KMS-11 (cell line): Measurements from ENCODE around the gene CALML5.

ENCODE experiments used
- H2AFZ ChIP-seq: fragments of 200-600 bp; sonication (generic); 2 replicates; pipeline ENCODE4 v1.6.1; 2016; ENCODE audit warnings: antibody characterized with exemption, mixed run types, low read depth
- H3K27ac ChIP-seq: fragments of 200-600 bp; sonication (generic); 2 replicates; pipeline ENCODE4 v1.6.1; 2016; ENCODE audit warnings: mild to moderate bottlenecking, mixed run types
- H3K27me3 ChIP-seq: fragments of 200-600 bp; sonication (generic); 2 replicates; pipeline ENCODE4 v1.6.1; 2017; ENCODE audit warnings: mild to moderate bottlenecking, low read depth, mixed run types, moderate library complexity; ENCODE audit not compliant: insufficient read depth
- H3K36me3 ChIP-seq: fragments of 200-600 bp; sonication (generic); 2 replicates; pipeline ENCODE4 v1.6.1; 2017; ENCODE audit warnings: mild to moderate bottlenecking, mixed run types; ENCODE audit not compliant: insufficient read depth
- H3K4me1 ChIP-seq: fragments of 200-600 bp; sonication (generic); 2 replicates; pipeline ENCODE4 v1.6.1; 2016; ENCODE audit warnings: mild to moderate bottlenecking, low read depth, mixed run types; ENCODE audit not compliant: poor library complexity, severe bottlenecking
- H3K4me2 ChIP-seq: fragments of 200-600 bp; sonication (generic); 2 replicates; pipeline ENCODE4 v1.7.0; 2016; ENCODE audit warnings: mild to moderate bottlenecking, mixed run types
- H3K4me3 ChIP-seq: fragments of 200-600 bp; sonication (generic); IDR thresholded peaks from 2 replicates; pipeline ENCODE4 v1.6.1; 2017; ENCODE audit warnings: low read depth, low read length, mixed read lengths; ENCODE audit not compliant: insufficient read depth
- H3K79me2 ChIP-seq: fragments of 200-600 bp; sonication (generic); 2 replicates; pipeline ENCODE4 v1.6.1; 2016; ENCODE audit warnings: low read depth, mixed run types; ENCODE audit not compliant: insufficient read depth
- H3K9ac ChIP-seq: fragments of 200-600 bp; sonication (generic); 2 replicates; pipeline ENCODE4 v1.6.1; 2016; ENCODE audit warnings: mild to moderate bottlenecking, mixed run types
- H4K20me1 ChIP-seq: fragments of 200-600 bp; sonication (generic); 2 replicates; pipeline ENCODE4 v1.6.1; 2016; ENCODE audit warnings: mild to moderate bottlenecking, mixed run types; ENCODE audit not compliant: insufficient read depth
- TF ChIP-seq, protein P1 (sequence below): fragments of 200-600 bp; sonication (generic); conservative IDR thresholded peaks from 2 replicates; pipeline ENCODE4 v1.6.1; 2017; ENCODE audit warnings: low read depth, mild to moderate bottlenecking, antibody characterized with exemption, low read length, moderate library complexity, mixed read lengths

Gene CALML5

DNA sequence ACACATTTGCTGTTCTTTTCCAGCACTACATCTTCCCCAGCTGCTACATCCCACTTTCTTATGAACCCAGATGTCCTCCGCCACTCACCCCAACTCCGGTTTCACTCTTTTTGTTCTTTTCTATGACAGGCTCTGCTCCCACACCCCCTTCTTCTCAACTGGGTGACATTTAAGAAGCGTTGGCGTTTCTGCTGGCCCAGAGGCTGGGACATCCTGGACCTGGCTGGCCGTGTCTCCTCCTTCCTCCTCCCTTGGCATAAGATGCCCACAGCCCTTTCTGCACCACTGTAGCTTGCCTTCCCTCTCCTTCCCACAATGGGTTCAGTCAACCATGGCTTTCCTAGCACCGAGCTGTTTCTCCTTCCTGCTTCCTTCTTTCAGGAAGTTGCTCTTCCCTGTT is 9.4 kb upstream of the CALML5 start:
- no peaks in the 10 kb centered on the region for H3K4me1 ChIP-seq
- no peak overlapping the region for H2AFZ ChIP-seq
- H3K27ac ChIP-seq: no peak overlapping the region
- no peak overlapping the region for H3K4me2 ChIP-seq
- no peaks in the 10 kb centered on the region for H4K20me1 ChIP-seq
- no peaks in the 10 kb centered on the region; the same call in 1 of the 2 replicates for H3K27me3 ChIP-seq
- no peaks in the 10 kb centered on the region for H3K36me3 ChIP-seq
- no peaks in the 10 kb centered on the region for H3K79me2 ChIP-seq
- TF ChIP-seq, protein P1, sequence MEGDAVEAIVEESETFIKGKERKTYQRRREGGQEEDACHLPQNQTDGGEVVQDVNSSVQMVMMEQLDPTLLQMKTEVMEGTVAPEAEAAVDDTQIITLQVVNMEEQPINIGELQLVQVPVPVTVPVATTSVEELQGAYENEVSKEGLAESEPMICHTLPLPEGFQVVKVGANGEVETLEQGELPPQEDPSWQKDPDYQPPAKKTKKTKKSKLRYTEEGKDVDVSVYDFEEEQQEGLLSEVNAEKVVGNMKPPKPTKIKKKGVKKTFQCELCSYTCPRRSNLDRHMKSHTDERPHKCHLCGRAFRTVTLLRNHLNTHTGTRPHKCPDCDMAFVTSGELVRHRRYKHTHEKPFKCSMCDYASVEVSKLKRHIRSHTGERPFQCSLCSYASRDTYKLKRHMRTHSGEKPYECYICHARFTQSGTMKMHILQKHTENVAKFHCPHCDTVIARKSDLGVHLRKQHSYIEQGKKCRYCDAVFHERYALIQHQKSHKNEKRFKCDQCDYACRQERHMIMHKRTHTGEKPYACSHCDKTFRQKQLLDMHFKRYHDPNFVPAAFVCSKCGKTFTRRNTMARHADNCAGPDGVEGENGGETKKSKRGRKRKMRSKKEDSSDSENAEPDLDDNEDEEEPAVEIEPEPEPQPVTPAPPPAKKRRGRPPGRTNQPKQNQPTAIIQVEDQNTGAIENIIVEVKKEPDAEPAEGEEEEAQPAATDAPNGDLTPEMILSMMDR: no peak
- no peak overlapping the region for H3K4me3 ChIP-seq
- H3K9ac ChIP-seq: no peak overlapping the region

DNA sequence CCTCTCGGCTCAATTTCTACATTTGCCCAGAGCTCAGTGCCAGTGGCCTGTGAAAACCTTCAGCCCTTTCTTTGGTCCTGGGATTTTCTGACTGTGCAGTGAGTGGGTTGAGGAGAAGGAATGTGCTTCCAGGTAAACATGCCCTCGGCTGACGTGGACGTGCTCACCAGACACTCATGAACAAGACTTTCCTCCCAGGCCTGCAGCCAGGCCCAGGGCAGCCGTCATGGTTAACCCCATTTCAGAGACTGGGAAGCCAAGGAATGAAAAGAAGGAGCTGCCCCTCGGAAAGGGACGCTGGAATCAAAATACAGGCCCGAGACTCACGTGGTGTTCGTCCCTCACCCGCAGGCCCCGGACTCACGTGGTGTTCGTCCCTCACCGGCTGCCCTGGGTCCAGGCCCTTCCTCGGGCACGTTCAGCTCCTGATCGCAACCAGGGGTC is 8.8 kb upstream of the CALML5 start:
- H3K4me2 ChIP-seq: no peak overlapping the region
- H3K4me1 ChIP-seq: no peaks in the 10 kb centered on the region
- no peaks in the 10 kb centered on the region for H4K20me1 ChIP-seq
- H3K27ac ChIP-seq: no peak overlapping the region
- no peak overlapping the region for H3K4me3 ChIP-seq
- no peaks in the 10 kb centered on the region; the same call in 1 of the 2 replicates for H3K27me3 ChIP-seq
- H3K36me3 ChIP-seq: no peaks in the 10 kb centered on the region
- H3K79me2 ChIP-seq: no peaks in the 10 kb centered on the region
- TF ChIP-seq, protein P1: no peak
- H2AFZ ChIP-seq: no peak overlapping the region
- no peak overlapping the region for H3K9ac ChIP-seq

- Histone ChIP-seq H3K79me2 (no peaks in the 10 kb centered on the region), H3K27ac (no peak overlapping the region)
Observed at GRCh38 chr10:5507649-5508131, 8.3 kb upstream of the CALML5 start.

DNA sequence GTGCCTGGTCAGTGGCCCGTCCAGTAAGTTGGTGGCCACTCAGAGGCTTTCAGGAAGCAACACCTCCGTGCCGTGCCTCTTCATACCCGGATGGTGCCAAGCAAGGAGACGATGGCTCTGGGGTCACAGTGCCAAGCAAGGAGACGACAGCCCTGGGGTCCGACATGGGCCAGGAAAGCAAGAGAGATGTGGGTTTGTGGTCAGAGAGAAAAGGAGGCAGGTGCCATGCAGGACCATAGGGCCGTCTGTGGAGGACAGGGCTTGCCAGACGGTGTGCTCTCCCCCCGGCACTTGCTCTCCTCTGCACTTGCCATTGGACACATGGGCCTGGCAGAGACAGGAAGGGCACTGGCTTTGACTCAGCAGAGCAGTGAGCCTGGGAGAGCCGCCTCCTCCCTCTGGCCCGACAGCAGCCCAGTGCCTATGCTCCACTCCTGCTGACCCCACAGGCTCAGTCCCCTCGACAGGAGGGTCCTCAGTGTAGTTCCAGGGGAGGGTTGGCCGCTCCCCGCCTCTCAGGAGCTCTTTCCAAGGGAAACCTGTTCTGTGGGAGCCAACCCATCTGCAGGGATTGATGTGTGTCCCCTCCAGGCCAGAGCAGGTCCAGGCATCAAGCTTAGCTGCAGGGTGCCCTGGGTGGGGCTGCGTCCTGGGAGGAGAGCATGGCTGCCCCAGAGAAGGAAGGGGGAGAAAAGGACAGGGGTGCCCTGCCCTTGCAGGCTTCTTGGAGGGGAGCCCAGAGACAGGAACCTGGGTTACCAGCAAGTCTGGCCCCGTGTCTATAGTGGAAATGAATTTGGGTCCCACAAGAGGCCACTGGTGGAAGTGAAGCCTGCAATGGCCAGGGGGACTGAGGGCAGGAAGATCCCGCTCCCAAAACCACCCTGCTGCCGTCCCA is 7.6 kb upstream of the CALML5 start:
- Histone ChIP-seq H3K4me3 (no peak overlapping the region), H3K4me2 (no peak overlapping the region), H3K79me2 (no peaks in the 10 kb centered on the region), H3K27me3 (no peaks in the 10 kb centered on the region), H3K9ac (no peak overlapping the region), H3K27ac (no peak overlapping the region), H3K36me3 (no peaks in the 10 kb centered on the region), H2AFZ (no peak overlapping the region), H4K20me1 (no peaks in the 10 kb centered on the region), H3K4me1 (no peaks in the 10 kb centered on the region)
- TF ChIP-seq, protein P1: no peak

More at GRCh38 chr10:5507649-5508131, 8.3 kb upstream of the CALML5 start:
- TF ChIP-seq, protein P1: no peak
- no peak overlapping the region for H2AFZ ChIP-seq
- H3K4me2 ChIP-seq: no peak overlapping the region
- H3K27me3 ChIP-seq: no peaks in the 10 kb centered on the region
- no peak overlapping the region for H3K4me3 ChIP-seq
- no peaks in the 10 kb centered on the region for H3K4me1 ChIP-seq
- no peaks in the 10 kb centered on the region for H4K20me1 ChIP-seq
- H3K36me3 ChIP-seq: no peaks in the 10 kb centered on the region
- H3K9ac ChIP-seq: no peak overlapping the region
